PFSK-1 (cell line): Measurements from ENCODE around the gene RBM34.

Source experiments
- POLR2AphosphoS5 ChIP-seq: IDR thresholded peaks from 2 replicates; pipeline ENCODE4 v1.6.1; 2012; ENCODE audit warnings: low read depth, mild to moderate bottlenecking, control low read depth, low read length, moderate library complexity
- SIN3A ChIP-seq: IDR thresholded peaks from 2 replicates; pipeline ENCODE4 v1.6.1; 2012; ENCODE audit warnings: mild to moderate bottlenecking, low read length, moderate library complexity, borderline replicate concordance; ENCODE audit not compliant: insufficient read depth

- no peak for TF ChIP-seq SIN3A
- no peak for TF ChIP-seq POLR2AphosphoS5
Measured at GRCh38 chr1:235152235-235152634, 8.8 kb downstream of the RBM34 start.
